Measurements from ENCODE around the gene TYRO3.

Gene TYRO3

DNA sequence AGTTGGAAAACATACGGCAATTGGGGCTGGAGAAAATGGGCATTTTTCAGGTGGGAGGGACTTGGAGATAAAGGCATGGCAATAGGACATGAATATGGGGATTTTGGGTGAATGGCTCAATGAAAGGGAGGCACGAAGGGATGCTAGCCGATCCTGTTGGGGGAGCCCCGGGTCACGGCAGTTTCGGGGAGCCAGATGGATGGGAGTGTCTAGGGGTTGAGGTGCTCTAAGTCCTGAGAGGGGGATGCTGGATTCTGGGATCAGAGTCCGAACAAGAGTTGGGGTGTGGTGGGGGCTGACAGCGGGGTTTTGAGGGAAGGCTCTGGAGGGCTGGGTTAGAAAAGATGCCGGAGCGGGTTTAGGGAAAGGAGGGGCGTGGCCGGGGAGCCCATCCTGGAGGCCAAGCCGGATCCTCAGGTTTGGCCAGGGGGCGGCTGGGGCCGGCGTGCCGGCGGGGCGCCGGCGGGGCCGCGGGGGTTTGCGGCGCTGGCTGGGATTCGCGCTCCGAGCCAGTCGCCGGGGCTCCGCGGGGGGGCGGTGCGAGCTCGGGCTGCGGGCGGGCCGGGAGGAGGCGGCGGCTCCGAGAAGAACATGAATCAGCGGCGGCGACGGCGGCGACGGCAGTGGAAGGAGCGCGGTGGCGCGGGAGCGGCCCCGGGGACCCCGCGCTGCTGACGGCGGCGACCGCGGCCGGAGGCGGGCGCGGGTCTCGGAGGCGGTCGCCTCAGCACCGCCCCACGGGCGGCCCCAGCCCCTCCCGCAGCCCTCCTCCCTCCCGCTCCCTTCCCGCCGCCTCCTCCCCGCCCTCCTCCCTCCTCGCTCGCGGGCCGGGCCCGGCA, at the start of gene TYRO3:
TYRO3 (plus strand) TSS at position 813 of the 839 bp plus-strand sequence. CDS start 46 bp downstream, outside the sequence.
- peak; percentile 78 for DNase-seq

GRCh38 chr15:41510728-41511127, 48.3 kb upstream of the TYRO3 start:
- no peak for DNase-seq

GRCh38 chr15:41511331-41511898, 47.6 kb upstream of the TYRO3 start:
- no peak for DNase-seq

GRCh38 chr15:41511899-41512369, 47.1 kb upstream of the TYRO3 start:
- DNase-seq: peak; percentile 29

- DNase-seq: no peak
Observed at GRCh38 chr15:41512512-41512939, 46.5 kb upstream of the TYRO3 start.

- peak; percentile 31 for DNase-seq
Observed at GRCh38 chr15:41512940-41513505, 46.0 kb upstream of the TYRO3 start.

DNA sequence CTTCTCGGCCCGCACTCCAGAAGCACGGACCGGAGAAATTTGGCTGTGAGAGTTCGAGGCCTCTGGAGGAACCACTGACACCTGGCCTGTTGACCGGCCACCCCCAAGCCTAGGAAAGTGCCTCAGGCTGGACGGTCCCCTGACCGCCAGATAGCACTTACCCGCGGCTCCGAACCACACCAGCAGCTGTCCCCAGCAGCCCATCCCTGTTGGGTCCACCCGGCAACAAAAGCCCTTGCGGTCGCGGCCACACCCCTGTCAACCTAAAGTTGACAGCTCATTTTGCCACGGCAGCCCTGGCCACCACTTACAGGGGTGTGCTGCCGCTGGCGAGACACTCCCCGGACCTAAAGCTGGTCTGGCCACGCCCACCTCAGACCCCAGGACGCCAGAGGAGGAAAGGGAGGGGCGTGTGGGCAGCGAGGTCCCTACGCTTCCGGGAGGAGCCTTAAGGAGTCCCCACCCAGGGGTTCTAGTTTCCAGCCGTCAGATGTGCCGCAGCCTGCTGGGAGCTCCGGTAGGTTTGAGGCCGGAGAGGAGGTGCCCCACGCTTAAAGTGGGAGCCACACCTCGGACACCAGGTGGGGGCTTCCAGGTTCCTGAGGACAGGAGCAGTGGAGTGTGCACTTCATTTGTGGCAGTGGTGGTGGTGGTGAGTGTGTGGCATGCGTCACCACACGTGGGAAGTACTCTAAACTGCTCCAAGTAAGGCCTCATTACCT, 45.3 kb upstream of the TYRO3 start, which contains the start of gene LTK:
LTK (minus strand) TSS at position 322 of the 722 bp plus-strand sequence; CDS start at position 204, 118 bp downstream.
- peak; percentile 40 for DNase-seq

DNA sequence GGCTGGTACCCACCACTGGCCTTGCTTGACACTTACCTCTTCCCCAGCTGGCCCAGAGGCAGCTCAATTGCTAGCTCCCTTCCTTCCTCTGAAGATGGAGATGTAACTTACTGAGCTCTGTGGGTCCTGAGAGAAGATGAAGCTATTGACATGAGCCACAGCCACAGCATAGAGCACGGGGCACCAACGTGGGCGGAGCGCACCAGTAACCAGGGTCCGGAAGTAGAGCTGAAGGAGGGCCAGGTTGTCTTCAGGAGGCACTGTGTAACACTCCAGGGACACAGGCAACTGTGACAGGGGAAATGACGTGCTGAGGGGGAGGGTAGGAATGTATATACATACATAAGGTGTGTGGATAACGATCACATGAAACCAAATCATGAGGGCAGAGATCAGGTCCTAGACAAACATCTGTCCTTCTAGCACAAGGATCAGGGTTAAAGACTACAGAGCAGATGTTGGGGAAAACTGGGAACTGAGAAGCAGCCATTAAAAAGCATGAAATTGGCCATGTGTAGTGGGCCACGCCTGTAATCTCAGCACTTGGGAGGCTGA, 41.0 kb upstream of the TYRO3 start:
- no peak for DNase-seq

DNA sequence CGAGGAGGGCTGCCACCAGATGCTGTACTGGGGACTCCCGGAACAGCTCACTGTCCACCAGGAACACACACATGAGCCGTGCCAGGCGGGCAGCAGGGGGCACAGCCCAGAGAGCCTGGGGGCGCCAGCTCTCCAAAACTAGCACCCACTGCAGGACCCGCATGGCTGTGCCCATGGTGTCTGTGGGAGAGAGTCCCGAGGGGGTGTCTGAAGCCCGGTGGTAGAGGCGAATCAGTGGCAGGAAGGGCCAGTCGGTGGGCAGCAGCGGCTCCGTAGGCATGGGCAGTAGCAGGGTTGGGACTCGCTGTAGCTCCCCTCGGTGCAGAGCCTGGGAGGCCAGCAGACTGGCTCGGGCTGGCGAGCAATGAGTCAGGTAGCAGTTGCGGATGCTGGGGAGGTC, 38.4 kb upstream of the TYRO3 start:
- DNase-seq: no peak

DNA sequence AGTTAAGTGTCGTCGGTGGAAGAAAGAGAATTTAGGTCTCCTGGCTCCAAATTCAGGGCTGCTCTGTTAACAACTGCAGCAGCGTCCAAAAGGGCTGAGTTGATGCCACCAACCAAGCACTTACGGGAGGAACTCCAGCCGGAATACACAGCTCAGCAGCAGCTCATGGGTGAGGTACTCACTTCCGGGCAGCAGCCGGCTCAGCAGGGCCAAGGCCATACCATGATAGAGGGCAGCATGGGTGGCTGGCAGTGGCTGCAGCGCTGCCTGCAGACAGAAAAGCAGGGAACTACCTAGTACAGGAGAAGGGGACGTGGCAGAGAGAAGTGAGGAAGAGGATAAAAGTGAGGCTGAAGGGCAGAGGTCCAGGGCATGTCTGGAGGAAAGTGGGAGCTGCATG, 37.4 kb upstream of the TYRO3 start:
- no peak for DNase-seq

DNA sequence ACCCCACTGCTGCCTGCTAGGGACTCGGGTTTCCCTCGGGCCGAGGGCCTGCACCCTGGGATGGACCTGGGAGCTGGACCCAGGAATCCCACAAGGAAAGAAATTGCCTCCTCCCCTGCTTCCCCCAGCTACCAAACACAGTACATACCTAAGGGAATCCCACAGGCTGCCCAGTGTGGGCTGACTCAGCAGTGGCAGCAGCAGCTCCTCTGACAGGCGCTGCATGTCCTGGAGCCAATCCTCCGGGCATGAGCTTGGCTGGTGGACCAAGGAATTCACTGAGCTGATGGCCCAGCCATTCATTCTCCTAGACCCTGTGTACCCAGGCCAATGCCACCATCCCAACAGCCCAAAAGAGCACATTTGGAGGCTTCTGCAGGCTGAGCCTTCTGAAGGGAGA, 35.9 kb upstream of the TYRO3 start:
- no peak for DNase-seq

DNA sequence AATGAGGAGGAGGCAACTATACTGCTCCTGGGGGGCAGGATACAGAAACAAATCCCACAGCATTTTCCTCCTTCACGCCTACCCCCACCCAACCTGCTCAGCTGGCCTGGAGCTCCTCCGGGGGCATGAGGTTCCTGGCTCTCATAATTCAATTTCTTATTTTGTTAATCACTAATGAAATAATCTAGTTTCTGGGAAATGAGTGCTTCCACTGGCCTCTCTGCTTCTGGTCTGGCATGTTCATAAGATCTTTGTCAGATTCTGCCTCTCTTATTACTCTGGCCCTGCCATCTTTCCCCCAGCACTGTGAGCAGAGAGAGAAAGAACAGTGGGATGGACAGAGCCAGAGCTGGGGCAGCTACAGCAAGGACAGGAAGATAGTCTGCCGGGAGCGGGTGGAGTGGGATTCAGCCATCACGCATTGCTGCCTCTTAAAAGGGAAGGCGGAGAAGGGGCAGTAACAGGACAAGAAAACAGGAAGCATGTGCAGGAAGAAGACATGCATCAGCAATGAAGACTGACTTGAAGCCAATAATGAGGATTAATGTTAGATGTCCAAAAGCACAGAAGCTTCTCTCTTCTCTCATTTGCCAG, 28.6 kb upstream of the TYRO3 start:
- DNase-seq: no peak

GRCh38 chr15:41535544-41535943, 23.5 kb upstream of the TYRO3 start:
- DNase-seq: no peak

DNA sequence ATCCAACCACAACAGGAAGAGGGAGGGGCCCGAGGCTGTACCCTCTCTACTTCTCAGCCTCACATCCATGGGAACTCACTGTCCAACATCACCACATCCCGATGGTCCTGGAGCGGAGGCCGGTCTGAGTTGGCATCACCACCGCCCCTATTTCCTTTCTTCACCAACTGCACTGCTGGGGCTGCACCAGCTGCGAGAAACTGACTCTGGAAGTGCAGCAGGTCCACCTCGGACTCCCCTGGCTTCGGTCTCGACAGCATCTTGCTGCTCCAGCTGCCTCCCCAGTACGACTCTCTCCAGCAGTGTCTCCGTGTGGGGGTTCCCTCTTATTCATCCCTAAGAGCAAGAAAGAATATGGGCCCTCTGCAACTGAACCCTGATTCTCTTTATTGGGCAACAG, 22.1 kb upstream of the TYRO3 start:
- no peak for DNase-seq

GRCh38 chr15:41543521-41543870, 15.5 kb upstream of the TYRO3 start:
- DNase-seq: no peak

DNA sequence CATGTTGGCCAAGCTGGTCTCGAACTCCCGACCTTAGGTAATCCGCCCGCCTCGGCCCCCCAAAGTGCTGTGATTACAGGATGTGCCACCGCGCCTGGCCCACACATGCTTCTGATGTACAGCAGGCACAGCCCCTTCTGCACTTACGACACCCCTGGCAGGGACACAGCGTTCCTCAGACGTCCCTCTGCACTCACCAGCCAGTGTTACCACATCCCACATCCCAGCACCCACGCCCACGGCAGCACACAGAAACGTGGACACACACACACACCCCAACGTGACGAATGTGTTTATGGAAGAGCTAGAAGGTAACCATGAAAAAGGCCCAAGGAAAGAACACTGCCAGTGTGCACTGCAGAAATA, 14.4 kb upstream of the TYRO3 start:
- DNase-seq: no peak

- no peak for DNase-seq
Observed at GRCh38 chr15:41545218-41545617, 13.8 kb upstream of the TYRO3 start.

DNA sequence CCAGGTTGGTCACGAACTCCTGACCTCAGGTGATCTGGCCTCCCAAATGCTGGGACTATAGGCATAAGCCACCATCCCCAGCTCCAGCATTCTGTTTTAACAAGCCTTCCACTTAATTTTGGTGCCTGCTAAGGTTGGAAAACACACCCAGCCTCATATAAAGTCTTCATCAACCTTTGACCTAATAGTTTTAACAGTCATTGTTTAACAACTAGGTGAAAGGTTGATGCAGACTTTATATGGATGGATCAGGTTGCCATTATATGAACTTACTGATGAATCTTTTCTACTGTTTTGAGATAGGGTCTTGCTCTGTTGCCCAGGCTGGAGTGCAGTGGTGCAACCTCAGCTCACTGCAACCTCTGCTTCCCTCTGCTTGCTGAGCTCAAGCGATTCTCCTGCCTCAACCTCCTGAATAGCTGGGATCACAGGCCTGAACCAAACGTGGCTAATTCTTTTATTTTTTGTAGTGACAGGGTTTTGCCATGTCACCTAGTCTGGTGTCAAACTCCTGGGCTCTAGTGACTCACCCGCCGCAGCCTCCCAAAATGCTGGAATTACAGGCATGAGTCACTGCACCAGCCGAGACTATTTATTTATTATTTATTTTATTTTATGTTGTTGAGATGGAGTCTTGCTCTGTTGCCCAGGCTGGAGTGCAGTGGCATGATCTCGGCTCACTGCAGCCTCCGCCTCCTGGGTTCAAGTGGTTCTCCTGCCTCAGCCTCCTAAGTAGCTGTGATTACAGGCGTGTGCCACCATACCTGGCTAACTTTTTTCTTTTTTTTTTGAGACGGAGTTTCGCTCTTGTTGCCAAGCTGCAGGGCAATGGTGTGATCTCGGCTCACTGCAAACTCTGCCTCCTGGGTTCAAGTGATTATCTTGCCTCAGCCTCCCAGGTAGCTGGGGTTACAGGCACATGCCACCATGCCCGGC, 11.9 kb upstream of the TYRO3 start:
- DNase-seq: no peak

DNA sequence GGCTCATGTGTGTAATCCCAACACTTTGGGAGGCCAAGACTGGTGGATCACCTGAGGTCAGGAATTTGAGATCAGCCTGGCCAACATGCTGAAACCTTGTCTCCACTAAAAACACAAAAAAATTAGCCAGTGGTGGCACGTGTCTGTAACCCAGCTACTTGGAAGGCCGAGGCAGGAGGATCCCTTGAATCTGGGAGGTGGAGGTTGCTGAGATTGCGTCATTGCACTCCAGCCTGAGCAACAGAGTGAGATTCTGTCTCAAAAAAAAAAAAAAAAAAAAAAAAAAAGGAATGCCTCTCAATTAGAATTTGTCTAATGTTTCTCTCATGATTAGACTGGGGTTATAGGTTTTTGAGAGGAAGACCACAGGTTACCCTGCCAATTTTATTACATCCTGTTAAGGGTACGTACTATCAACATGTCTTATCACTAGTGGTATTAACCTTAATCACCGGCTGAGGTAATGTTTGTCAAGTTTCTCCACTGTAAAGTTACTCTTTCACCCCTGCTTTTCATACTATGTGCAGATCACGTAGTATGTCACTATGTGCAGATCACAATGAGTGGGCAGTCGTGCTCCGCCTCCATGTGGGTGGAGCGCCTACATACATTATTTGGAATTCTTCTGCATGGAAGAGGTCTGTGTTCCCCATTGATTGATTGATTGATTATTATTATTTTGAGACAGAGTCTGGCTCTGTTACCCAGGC, 8.8 kb upstream of the TYRO3 start:
- DNase-seq: no peak

DNA sequence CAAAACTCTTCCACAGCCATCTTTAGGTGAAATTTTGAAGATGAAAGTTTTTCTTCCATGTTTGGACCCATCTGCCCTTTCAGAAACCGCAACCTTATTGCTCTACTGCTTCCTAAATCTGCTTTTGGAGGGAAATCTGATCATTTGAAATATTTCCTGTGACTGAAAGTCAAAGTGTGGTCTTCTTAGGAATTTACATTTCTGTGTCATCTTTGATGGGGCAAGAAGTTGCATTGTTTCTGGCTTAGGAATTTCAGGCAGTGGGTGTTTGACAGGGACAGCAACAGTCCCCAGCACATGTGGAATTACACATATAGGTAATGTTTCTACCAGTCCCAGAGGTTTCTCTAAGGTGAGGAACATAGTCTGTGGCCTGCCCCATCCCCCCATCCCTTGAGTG, 5.3 kb upstream of the TYRO3 start:
- no peak for DNase-seq

- DNase-seq: no peak
Observed at GRCh38 chr15:41554343-41554742, 4.7 kb upstream of the TYRO3 start.
